Activated CD4-positive, alpha-beta T cell treated with anti-CD3 and anti-CD28 coated beads, Interleukin-2, amount 50 U/mL, for 24 hours (primary cell): ENCODE results near the gene CRYBA1.
"Not testable (repeated sequence)": the region's sequence is repeated elsewhere in the genome, so short reads cannot be mapped to it uniquely, and the experiment has no call there.

Source experiments
- DNase-seq, 2 donors: peaks; one replicate each; pipeline ENCODE4 v3.0.0-alpha.2; 2020; ENCODE audit warnings: low read depth in 1 of 2, low spot score in 1 of 2

Gene CRYBA1

GRCh38 chr17:29237476-29238132 lies 9.1 kb upstream of the CRYBA1 start:
- no peak for DNase-seq

- DNase-seq = no peak
Observed at GRCh38 chr17:29238133-29238850, 8.4 kb upstream of the CRYBA1 start.

- no peak for DNase-seq
Observed at GRCh38 chr17:29240477-29240876, 6.2 kb upstream of the CRYBA1 start.

GRCh38 chr17:29240968-29241963 lies 5.4 kb upstream of the CRYBA1 start:
- no peak for DNase-seq

- no peak for DNase-seq
Observed at GRCh38 chr17:29242051-29242450, 4.6 kb upstream of the CRYBA1 start.

GRCh38 chr17:29242790-29243189 lies 3.9 kb upstream of the CRYBA1 start:
- DNase-seq = no peak

GRCh38 chr17:29243792-29244191 lies 2.9 kb upstream of the CRYBA1 start:
- DNase-seq = no peak

GRCh38 chr17:29245401-29245800 lies 1.3 kb upstream of the CRYBA1 start:
- DNase-seq = no peak

- no peak for DNase-seq
Observed at GRCh38 chr17:29247219-29247618, 560 bp downstream of the CRYBA1 start.

- no peak for DNase-seq
Observed at GRCh38 chr17:29248845-29249244, 2.2 kb downstream of the CRYBA1 start.

GRCh38 chr17:29250666-29251065 lies 4.0 kb downstream of the CRYBA1 start:
- no peak for DNase-seq

GRCh38 chr17:29251184-29251583 lies 4.5 kb downstream of the CRYBA1 start:
- no peak for DNase-seq

- no peak for DNase-seq
Observed at GRCh38 chr17:29252101-29252791, 5.6 kb downstream of the CRYBA1 start.

GRCh38 chr17:29253037-29253436 lies 6.4 kb downstream of the CRYBA1 start:
- DNase-seq = no peak

GRCh38 chr17:29255926-29256522 lies 9.4 kb downstream of the CRYBA1 start:
- DNase-seq = no peak

- DNase-seq = no peak
Observed at GRCh38 chr17:29256735-29257466, 10.2 kb downstream of the CRYBA1 start.

GRCh38 chr17:29257756-29258155 lies 11.1 kb downstream of the CRYBA1 start:
- DNase-seq = no peak

GRCh38 chr17:29263916-29264315 lies 17.3 kb downstream of the CRYBA1 start:
- DNase-seq = no peak

- not testable (repeated sequence) for DNase-seq
Observed at GRCh38 chr17:29271980-29272379, 25.3 kb downstream of the CRYBA1 start.

GRCh38 chr17:29273924-29274323 lies 27.3 kb downstream of the CRYBA1 start:
- no peak for DNase-seq
